Raji (cell line): Measurements from ENCODE around the gene PADI1.

Experiments
- POLR2A ChIP-seq: IDR thresholded peaks from 2 replicates; pipeline ENCODE4 v1.6.1; 2011; ENCODE audit warnings: low read depth, low read length, control low read depth; ENCODE audit not compliant: insufficient read depth

Gene PADI1

DNA sequence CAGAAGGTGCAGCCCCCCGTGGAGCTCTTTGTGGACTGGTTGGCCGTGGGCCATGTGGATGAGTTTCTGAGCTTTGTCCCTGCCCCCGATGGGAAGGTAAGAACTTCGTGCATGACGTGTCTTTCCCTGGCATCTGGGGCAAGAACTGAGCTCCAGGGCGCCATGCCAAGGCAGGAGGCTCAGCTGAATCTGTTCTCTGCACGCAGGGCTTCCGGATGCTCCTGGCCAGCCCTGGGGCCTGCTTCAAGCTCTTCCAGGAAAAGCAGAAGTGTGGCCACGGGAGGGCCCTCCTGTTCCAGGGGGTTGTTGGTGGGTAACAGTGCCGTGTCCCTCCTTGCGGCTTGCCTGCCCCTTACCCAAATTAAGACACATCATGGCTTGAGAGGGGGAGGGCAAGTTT is 71.6 kb downstream of the PADI1 start:
- TF ChIP-seq POLR2A, result no peak

GRCh38 chr1:17277511-17278159 is 72.7 kb downstream of the PADI1 start:
- TF ChIP-seq POLR2A, result no peak

DNA sequence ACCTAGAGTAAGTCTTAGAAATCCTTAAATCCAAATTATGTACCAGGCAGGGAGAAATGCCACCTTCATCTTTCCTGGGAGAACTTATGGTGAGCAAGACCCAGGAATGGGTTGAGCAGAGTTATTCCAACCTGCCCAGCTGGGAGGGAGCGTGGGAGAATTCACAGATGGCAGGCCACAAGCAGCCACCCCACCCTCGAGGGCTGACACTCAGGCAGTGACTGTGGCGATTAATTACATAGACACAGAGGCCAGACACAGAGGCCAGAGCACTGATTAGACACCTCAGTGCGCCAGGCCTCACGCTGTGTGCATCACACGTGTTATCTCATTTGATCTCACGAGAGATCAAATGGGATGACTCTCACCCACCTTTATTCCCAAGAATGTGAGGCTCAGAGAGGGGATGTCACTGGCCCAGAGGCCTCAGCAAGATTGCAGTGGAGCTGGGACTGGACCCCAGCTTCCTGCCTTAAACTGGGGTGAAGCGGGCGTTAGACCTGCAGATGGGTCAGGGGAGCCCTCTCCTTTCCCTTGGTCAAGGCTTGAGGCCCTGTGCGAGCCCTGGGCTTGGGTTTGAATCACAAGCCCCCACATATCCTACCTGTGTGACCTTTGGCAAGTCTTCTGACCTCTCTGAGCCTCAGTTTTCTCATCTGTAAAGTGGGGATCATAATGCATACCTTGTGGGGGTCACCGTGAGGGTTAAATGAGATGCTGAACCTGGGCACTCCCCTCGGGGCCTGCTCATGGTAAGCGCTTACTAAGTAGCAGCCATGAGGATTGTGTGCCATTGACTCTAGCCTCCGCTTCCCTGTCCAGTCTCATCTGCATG is 74.3 kb downstream of the PADI1 start:
- no peak for TF ChIP-seq POLR2A

DNA sequence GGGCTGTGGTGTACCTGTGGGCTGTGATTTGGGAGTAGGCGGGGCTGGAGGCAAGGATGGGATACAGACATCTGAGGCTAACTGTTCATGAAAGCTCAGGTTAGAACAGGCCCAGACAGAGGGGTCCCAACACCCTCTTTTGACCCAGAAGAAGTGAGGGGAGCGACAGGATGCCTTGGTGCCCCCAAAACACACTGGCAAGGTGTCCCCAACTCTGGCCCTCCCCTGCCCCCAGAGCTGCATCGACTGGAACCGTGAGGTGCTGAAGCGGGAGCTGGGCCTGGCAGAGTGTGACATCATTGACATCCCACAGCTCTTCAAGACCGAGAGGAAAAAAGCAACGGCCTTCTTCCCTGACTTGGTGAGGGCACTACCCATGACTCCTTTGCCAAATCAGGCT is 75.5 kb downstream of the PADI1 start:
- TF ChIP-seq POLR2A, result no peak

- TF ChIP-seq POLR2A, result no peak
These were observed 76.0 kb downstream of the PADI1 start for GRCh38 chr1:17280894-17281293.

DNA sequence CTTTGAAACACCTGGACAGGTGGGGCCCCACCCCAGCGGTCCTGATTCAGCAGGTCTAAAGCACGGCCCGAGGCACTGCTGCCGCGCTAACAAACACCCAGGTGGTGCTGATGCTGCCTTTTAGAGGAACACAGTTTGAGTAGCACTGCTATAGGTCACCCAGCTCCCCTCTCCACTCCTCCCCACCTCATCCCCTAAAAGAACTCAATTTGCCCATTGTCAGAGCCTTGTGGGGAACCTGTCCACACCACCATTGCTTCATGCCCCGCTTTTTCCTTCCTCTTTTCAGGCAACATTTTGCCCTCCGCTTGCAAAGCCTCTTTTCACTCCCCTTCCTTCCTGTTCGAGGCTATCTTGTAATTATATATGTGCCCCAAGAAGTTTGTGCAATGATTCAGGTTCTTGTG is 76.8 kb downstream of the PADI1 start:
- no peak for TF ChIP-seq POLR2A

- no peak for TF ChIP-seq POLR2A
These were observed 77.9 kb downstream of the PADI1 start for GRCh38 chr1:17282836-17283235.

- TF ChIP-seq POLR2A, result no peak
These were observed 81.7 kb downstream of the PADI1 start for GRCh38 chr1:17286646-17287045.

- no peak for TF ChIP-seq POLR2A
These were observed 82.3 kb downstream of the PADI1 start for GRCh38 chr1:17287130-17287776.

DNA sequence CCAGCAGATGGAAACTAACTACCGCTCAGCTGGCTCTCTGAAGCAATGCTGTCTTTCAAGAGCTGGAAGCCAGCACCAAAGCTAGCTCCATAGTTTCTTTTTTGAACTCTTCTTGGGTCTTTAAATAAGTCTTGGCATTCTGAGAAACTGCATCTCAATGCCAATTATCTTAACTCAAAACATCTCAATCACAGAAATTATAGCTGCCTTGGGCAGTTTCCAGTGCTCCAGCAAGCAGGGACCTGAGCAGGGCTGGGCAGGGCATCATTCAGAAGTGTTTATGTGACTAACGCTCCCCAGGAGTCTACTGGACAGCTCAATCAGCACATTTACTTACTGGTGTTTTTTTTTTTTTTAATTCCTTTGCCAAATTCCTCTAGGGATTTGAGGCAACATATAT is 84.8 kb downstream of the PADI1 start:
- TF ChIP-seq POLR2A, result no peak

- TF ChIP-seq POLR2A, result no peak
These were observed 85.6 kb downstream of the PADI1 start for GRCh38 chr1:17290553-17290952.

DNA sequence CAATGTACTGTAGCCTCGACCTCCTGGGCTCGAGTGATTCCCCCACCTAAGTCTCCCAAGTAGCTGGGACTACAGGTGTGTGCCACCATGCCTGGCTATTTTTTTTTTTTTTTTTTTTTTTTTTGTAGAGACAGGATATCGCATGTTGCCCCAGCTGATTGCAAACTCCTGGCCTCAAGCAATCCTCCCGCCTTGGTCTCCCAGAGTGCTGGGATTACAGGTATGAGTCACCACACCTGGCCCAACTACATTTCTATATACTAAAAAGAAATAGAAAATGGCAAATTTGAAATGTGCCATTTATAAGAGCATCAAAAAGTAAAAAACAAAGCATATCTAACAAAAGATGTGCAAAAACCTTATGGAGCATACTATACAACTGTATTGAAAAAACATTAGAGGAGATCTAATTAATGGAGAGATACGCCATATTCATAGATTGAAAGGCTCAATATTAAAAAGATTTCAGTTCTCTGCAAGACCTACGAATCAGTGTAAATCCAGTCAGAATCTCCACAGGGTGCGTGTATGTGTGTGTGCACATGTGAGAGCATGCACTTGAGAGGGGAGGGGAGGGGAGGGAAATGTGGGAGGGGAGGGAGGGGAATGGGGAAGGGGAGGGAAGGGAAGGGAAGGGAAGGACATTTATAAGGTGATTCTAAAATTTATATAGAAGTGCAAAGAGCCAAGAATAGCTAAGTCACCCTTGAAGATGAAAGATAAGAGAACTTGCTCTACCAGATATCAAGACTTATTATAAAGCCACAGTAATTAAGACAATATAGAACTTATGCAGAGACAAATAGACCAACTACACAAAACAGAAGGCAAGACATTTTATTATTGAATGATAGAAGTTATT is 87.6 kb downstream of the PADI1 start:
- TF ChIP-seq POLR2A, result no peak

DNA sequence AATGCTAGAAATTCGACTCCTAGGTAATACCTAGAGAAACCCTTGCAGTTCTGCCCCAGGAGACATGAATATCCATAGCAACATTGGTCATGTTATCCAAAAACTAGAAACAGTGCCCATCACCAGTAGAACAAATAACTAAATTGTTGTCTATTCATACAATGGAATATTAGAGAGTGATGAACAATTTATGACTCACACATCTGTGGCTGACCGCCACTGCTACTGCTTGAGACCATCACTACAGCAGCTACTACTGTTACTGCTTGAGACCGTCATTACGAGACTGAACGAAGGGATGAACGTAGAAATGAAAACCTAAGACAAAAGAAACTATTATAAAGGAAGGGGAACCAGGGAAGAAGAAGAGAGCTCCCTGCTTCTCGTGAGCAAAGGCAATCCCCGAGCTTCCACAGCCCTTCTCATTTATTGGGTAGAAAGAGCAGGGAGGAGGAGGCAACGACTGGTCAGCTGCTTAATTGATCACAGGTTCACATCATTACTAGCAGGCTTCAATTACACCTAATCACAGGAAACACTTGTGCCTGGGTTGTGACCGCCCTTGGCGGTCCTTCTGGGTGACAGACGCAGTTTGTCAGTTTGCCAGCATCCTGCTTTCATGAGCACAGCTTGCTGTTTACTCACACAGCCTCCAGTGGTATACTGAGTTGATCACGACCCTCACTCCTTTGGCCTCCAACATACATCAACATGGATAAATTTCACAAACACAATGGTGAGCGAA is 88.9 kb downstream of the PADI1 start:
- no peak for TF ChIP-seq POLR2A

DNA sequence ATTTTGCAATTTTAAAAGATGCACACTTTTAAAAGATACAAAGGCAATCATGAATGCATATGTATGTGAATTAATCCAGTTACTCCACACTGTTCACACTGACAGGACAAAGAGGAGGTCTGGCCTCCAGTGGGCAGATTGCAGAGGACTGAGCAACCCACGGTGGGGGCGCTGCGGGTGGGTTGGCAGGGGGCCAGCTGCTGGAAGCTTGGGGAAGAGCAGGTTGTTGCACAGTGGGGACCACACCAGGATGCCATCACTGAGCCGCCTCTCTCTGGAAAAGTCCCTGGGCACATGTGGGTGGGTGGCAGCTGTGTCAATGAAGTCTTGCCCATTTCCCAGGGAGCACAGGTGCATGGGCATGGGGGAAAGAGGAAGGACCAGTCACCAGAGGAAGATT is 90.4 kb downstream of the PADI1 start:
- TF ChIP-seq POLR2A, result no peak
